Right lobe of liver (tissue), 4 donors: ENCODE results near the gene HEATR5B.

Source experiments
- CTCF ChIP-seq, 4 donors: fragments of 200-600 bp in 3 of 4; fragments of 450-650 bp in 1 of 4; IDR thresholded peaks; one replicate each; pipeline versions ENCODE4 v1.5.1 to v1.8.0; 2016 to 2022; ENCODE audit warnings: antibody characterized with exemption in 4 of 4, mild to moderate bottlenecking in 2 of 4
- POLR2A ChIP-seq: fragments of 450-650 bp; IDR thresholded peaks from one replicate; pipeline ENCODE4 v1.6.1; 2017; ENCODE audit warnings: antibody characterized with exemption, mild to moderate bottlenecking
- donor health status: DM: no; HTN: no; CAD: no.
- donor health status: DM: no; HTN: no; CAD: no.
- donor health status: DM: no; HTN: yes; CAD: no.

- no peak for TF ChIP-seq CTCF (IDR thresholded peaks at IDR 0.05)
- TF ChIP-seq POLR2A, result peak; percentile 91
Measured at GRCh38 chr2:36966370-36967235, 117.6 kb downstream of the HEATR5B start, which contains the start of gene STRN.
